CD4-positive, alpha-beta T cell treated with Interferon gamma for 1 hour (primary cell): ENCODE results near the gene MLLT3.
A peak's percentile ranks its signal among the peaks of the same experiment; 100 is the strongest.

ENCODE experiments used
- DNase-seq: peaks from one replicate; pipeline ENCODE4 v3.0.0-alpha.2; 2020

Gene MLLT3

DNA sequence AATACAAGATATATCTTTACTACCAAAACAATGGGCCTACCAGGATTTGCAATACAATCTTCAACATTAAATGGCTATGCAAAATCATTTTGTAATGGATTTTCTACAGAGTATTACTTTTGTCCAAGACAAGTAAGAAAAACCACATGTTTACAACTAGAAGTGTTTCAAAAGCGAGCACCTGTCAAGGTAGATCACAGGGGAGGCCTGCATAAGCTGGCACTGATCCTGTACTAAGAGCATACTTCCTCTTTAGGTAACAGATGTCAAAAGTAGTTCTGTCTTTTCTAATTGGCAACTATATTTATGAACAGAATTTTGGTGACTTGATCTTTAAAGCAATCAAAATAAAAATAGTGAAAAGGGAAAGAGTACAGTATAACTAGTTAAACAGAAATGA, 249.0 kb downstream of the MLLT3 start:
- no peak for DNase-seq

DNA sequence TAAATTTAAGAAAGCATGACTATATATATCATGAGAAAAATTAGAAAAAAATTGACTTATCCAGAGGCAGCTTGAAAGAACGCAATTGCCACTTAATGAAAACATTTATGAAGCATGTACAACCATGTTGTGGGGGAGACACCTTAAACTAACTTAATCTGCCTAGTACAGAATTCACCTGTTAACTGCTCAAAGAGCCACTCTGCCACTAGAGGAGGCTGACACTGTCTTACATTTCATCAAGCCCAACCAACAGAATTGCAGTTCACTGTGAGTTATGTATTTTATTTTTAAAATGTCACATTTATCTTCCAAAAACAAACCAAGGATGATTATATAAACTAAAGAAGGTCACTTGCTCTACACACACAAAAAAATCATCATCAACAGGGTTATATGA, 252.9 kb downstream of the MLLT3 start:
- no peak for DNase-seq

- no peak for DNase-seq
Measured at GRCh38 chr9:20367855-20368254, 254.4 kb downstream of the MLLT3 start.

- DNase-seq, result no peak
Measured at GRCh38 chr9:20364959-20365358, 257.3 kb downstream of the MLLT3 start.

DNA sequence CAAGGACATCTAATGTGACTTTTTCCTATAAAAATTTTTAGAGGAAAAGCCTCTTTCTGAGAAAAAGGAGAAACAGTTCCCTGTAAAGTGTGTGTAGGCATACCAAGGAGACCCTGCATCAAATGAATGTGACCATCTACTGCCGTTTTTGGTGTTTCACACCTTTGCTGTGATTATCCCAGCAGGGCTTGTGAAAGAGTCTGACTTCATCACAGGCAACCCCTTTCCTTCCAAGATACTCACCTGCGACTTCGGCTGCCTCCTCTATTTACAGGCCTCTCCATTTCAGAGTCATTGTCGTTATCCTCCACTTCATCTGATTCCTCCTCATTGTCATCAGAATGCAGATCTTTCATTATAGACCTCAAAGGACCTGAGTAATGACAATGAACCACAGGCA, 259.1 kb downstream of the MLLT3 start:
- no peak for DNase-seq

DNA sequence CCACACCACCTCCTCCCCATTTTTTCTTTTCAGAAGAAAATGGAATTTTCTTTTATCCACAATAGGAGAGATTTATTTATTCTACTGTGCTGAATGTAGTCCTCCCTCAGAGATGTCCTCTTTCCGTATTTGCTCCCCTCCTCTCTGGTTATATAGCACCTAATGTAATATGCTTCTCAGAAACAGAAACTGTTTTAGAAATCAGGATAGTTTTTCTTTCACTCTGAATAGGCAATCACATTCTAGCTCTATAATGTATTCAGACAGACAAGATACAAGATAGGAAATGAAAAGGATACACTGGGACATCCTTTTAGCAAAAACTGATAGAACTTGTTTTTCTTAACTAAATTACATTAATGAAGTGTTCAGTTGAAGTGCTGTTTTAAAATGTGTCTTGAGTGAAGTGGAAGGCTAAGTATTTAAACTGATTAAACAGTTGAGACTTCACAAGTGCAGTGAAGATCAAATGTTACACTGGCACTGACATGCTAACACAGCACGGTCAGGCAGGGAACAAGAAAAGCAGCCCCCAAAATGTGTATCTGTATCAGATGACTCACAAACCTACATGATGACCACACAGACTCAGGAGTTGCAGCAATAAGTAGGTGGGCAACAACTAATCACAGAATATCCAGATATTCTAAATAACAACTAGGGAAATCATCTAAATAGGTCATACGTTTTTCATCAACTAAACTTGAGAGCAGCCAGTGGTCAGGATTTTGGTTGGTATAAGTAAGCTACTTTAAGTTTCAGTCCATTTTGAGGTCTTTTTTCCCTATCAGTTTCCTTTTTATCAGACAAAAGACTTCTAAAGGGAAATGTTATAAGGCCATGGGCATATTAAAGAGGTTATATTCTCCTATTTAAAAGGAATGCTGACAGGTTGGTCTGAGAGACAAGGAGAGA, 260.4 kb downstream of the MLLT3 start:
- DNase-seq, result no peak

DNA sequence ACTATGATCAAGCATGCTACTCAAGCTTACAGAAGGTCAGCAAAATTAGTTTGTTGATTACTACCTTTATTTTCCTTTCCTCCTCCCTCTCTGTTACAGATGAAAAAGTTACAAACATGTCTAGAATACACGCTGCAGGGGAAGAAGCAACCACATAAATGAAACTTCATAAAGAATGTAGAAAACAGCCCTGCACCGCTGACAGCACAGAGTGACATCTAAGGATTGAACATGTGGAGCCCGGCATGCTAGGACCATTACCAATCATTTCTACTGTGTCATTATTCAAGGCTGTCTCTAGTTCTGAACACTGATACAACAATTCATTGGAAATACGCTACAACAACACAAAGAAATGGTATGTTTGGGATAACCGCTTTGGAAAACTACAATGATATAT, 261.1 kb downstream of the MLLT3 start:
- no peak for DNase-seq

- DNase-seq, result no peak
Measured at GRCh38 chr9:20358207-20358606, 264.1 kb downstream of the MLLT3 start.

DNA sequence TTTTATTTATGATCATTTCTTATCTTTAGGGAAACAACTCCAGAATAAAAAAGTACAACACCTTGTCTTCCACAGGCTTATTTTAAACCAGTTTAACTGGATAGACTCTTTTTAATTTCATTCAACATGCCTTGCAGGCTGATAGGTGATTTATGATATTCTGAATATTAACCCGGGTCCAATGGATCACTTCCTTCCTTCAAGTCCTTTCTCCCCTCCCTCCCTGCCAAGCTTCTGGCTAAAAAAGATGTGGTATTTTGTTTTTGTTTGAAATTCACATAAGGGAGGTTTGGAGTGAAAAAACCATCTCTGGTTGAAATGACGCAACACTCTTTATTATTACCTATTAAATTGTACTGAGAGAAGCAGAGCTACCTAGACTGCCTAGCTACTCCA, 265.3 kb downstream of the MLLT3 start:
- DNase-seq, result no peak

GRCh38 chr9:20356403-20357036, 265.8 kb downstream of the MLLT3 start:
- DNase-seq, result peak; percentile 46

DNA sequence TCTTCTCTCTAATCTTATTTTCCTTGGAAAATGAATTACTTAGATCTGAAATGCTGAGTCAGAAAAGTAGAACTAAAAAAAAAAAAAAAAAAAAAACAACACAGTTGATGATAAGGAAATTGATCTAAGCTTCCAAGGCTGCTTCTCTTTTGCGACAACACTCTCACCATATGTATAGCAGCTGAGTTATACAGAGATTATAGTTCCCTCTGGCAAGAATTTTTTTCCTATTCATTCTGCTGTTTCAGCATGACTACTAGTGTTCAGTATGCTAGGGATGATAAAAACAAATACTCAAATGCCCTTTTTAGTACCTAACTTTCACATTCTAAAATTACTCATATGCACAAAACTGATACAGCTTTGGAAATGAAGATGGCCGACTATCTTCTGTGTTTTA, 267.3 kb downstream of the MLLT3 start:
- no peak for DNase-seq

DNA sequence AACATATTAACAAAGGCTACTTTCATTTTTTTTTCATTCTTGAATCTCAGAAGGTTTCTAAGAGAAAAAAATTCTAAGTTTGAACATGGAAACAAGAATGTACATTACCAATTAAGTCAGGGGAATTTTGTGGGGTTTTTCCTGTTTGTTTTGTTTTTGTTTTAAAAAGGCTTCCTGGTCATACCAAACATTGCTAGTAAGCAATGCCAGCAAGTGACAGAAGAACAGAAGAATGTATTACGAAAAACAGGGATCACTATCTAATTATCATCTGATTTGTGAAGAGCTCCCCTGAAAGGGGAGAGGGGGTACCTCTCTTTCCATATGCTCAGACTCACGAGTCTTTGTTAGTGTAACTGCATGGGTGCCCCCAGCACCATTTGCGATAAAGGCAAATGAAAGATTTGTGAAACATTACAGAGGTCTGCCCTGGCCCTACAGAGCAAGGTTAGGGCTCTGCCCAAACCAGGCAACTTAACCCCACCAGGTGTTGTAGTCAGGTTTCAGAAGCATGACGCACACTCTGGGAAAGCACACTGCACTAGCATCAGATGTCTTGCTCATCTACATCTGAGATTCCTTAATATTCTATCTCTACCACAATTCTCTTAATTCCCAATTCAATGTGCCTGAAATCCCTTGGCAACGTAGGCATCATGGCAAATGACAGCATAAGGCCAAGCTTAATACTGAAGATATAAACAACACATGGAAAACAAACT, 268.2 kb downstream of the MLLT3 start:
- no peak for DNase-seq

DNA sequence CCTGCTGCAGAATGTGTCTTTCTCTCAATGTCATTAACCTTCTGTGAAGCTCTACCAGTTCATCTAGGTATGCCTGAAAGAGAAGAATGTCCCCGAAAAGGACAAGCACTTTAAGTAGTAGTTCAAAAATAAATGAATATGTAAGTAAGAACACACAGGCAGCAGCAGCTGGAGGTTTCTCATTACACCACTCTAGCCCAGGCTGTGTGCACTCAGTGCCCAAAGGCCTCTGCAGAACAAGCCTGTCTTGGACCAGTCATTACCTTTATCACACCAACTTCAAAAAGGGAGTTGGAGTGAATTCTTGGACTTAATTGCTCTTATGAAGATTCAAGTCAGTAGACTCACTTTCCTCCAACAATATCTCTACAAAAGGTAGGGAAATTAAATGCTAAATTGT, 268.8 kb downstream of the MLLT3 start:
- DNase-seq, result no peak

- no peak for DNase-seq
Measured at GRCh38 chr9:20352591-20352990, 269.7 kb downstream of the MLLT3 start.

DNA sequence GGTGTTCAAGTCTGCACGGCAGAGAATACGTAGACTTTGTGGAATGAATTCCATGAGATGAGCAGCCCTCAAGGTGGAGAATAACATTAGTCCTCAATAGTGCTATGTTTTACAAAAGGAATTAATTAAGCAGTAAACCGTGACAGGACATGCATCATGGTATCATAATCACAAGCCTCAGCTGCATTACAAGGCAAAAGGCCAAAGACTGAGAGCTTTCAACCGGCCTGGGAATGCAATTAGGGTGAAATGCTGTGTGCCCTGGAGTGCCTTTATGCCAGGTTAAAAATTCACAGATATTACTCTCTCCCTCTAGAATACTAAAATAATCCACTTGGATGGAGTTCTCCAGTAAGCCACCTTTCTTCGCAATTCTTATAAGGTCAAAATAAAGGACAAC, 270.6 kb downstream of the MLLT3 start:
- no peak for DNase-seq

GRCh38 chr9:20349568-20349967, 272.7 kb downstream of the MLLT3 start:
- DNase-seq, result no peak

- no peak for DNase-seq
Measured at GRCh38 chr9:20343325-20343724, 279.0 kb downstream of the MLLT3 start.

GRCh38 chr9:20340511-20340861, 281.8 kb downstream of the MLLT3 start:
- no peak for DNase-seq

GRCh38 chr9:20335668-20336332, 286.5 kb downstream of the MLLT3 start:
- no peak for DNase-seq

DNA sequence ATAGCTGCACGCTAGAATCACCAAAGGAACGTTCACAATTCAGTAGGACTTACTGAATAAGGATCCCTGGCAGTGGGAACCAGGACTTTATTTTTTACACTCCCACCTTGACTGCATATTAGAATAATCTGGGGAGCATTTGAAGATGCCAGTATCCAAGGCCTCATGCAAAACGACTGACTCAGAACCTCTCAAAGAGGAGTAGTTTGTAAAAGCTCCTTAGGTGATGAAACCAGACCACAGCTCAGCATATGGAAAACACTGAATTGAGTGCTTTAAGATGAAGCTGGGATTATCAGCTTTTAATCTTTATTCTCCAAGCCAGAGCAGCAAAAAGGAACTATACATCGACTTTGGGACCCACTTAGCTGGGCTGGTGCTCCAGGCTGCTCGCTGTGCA, 288.3 kb downstream of the MLLT3 start:
- no peak for DNase-seq

- no peak for DNase-seq
Measured at GRCh38 chr9:20331095-20331685, 291.1 kb downstream of the MLLT3 start.

DNA sequence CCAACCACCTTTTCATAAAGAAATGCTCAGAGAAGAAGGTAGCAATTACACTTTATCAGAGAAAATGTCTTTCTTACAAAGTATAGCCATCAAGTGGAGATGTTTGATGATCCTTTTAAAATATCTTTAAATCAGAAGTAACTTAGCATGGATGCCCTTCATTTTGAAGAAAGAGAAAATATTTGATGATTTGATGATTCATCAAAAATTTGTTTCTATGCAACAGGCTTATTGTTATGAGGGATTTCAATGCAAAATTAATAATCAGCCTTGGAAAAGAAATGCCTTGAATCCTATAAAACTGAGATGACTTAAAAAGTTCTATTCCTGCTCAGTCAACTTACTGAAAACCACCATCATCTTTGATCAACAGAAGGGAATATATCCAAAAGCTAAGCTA, 291.6 kb downstream of the MLLT3 start:
- DNase-seq, result no peak

DNA sequence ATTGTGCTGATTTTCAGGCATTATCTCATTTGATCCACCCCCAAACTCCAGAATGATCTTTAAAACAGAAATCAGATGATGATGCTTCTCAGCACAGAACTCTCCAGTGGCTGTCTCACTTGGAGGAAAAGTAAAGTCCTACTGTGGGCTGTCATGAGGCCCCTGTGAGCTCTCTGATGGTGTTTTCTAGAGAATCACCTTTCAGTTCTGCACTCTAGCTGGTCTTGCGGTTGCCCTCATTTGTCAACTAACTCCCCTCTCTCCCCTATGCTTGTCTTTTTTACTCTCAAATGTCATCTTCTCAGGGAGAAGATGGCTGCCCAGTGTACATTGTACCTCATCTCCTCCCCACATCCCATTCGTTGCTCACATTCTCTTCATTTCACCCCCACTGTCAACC, 295.8 kb downstream of the MLLT3 start:
- no peak for DNase-seq
